Adrenal gland (tissue), 5 donors: ENCODE data around the gene ATAD1.

Experiments used
- POLR2A ChIP-seq, 2 donors: fragments of 450-650 bp; IDR thresholded peaks; one replicate each; pipeline ENCODE4 v1.6.1; 2017; ENCODE audit warnings: antibody characterized with exemption in 2 of 2, mild to moderate bottlenecking in 2 of 2, moderate library complexity in 1 of 2
- TF ChIP-seq, protein P1 (sequence below), 6 experiments: fragments of 450-650 bp in 4 of 6; fragments of 200-600 bp in 2 of 6; sonication (generic) in 1 of 6; IDR thresholded peaks; 1 replicate in 5 of 6; 2 replicates in 1 of 6; pipeline versions ENCODE4 v1.5.1 to v1.8.0; 2016 to 2021; ENCODE audit warnings: antibody characterized with exemption in 6 of 6, mild to moderate bottlenecking in 2 of 6, moderate library complexity in 1 of 6
- donor health status: DM: no; HTN: no; CAD: no.

- no peak for TF ChIP-seq POLR2A (IDR thresholded peaks at IDR 0.05)
- TF ChIP-seq, protein P1, sequence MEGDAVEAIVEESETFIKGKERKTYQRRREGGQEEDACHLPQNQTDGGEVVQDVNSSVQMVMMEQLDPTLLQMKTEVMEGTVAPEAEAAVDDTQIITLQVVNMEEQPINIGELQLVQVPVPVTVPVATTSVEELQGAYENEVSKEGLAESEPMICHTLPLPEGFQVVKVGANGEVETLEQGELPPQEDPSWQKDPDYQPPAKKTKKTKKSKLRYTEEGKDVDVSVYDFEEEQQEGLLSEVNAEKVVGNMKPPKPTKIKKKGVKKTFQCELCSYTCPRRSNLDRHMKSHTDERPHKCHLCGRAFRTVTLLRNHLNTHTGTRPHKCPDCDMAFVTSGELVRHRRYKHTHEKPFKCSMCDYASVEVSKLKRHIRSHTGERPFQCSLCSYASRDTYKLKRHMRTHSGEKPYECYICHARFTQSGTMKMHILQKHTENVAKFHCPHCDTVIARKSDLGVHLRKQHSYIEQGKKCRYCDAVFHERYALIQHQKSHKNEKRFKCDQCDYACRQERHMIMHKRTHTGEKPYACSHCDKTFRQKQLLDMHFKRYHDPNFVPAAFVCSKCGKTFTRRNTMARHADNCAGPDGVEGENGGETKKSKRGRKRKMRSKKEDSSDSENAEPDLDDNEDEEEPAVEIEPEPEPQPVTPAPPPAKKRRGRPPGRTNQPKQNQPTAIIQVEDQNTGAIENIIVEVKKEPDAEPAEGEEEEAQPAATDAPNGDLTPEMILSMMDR (IDR thresholded peaks at IDR 0.05) = no peak
Observed at GRCh38 chr10:87798082-87798481, 19.9 kb downstream of the ATAD1 start.
